Muscle of leg (tissue), 11 donors: ENCODE measurements around the gene TRRAP. TPM values are rescaled to one million over a fixed set of nuclear protein-coding genes. Genes with fewer than 3 reads are reported as not detected.

Experiments
- DNase-seq: peaks from one replicate; pipeline ENCODE4 v3.0.0; 2013
- H3K27ac ChIP-seq: one replicate; pipeline ENCODE4 v1.5.1; 2013; ENCODE audit warnings: mild to moderate bottlenecking, low read length, control low read depth
- H3K27me3 ChIP-seq: one replicate; pipeline ENCODE4 v1.6.1; 2013; ENCODE audit warnings: low read length; ENCODE audit not compliant: control insufficient read depth, insufficient read depth
- H3K36me3 ChIP-seq: one replicate; pipeline ENCODE4 v1.6.1; 2013; ENCODE audit warnings: low read length; ENCODE audit not compliant: control insufficient read depth, insufficient read depth
- H3K4me1 ChIP-seq: one replicate; pipeline ENCODE4 v1.6.1; 2013; ENCODE audit warnings: low read length; ENCODE audit not compliant: control insufficient read depth, insufficient read depth
- H3K4me3 ChIP-seq: one replicate; pipeline ENCODE4 v1.5.1; 2013; ENCODE audit warnings: low read length, control low read depth
- H3K9me3 ChIP-seq: replicated peaks from 2 replicates; pipeline ENCODE4 v1.6.1; 2013; ENCODE audit warnings: low read depth, low read length; ENCODE audit not compliant: control insufficient read depth
- WGBS: methylation state at CpG from one replicate; pipeline ENCODE4 v1.1.5; 2013; ENCODE audit warnings: missing lambda C conversion rate; ENCODE audit not compliant: insufficient coverage; 5-methylcytosine and 5-hydroxymethylcytosine counted together
- polyA plus RNA-seq, 8 donors: library from polyadenylated mRNA; unstranded; fragments of 120-200 nt; gene quantifications; one replicate each; pipeline versions ENCODE4 v1.2.1 to v1.2.3, GENCODE V29; 2013; ENCODE audit warnings: inconsistent platforms in 1 of 8, low replicate concordance in 1 of 8; ENCODE audit not compliant: insufficient read length in 8 of 8, insufficient read depth in 1 of 8
- total RNA-seq: library from RNA; stranded (reverse); fragments of 120-200 nt; gene quantifications from one replicate; pipeline ENCODE4 v1.2.4, GENCODE V29; 2013

TRRAP gene
- total and polyA plus RNA-seq, 9 donors = 13.6 to 30.3 (median 24.3) TPM

GRCh38 chr7:98934267-98934666, 55.9 kb downstream of the TRRAP start:
- Histone ChIP-seq H3K27me3 (no peaks in the 10 kb centered on the region), H3K4me1 (no peaks in the 10 kb centered on the region), H3K4me3 (no peak overlapping the region), H3K9me3 (no peaks in the 10 kb centered on the region), H3K36me3 (peaks cover 63% of the 10 kb centered on the region), H3K27ac (no peak overlapping the region)
- no peak for DNase-seq
- WGBS = 40% methylated on average over 2 of the region's 3 CpGs

GRCh38 chr7:98935811-98936210, 57.5 kb downstream of the TRRAP start:
- H3K4me1 ChIP-seq = peaks cover 3% of the 10 kb centered on the region
- no CpG with 5 or more reads among the region's 2 CpGs for WGBS
- H3K27ac ChIP-seq = no peak overlapping the region
- no peaks in the 10 kb centered on the region for H3K9me3 ChIP-seq
- H3K36me3 ChIP-seq = peaks cover 62% of the 10 kb centered on the region
- no peak for DNase-seq
- no peak overlapping the region for H3K4me3 ChIP-seq
- no peaks in the 10 kb centered on the region for H3K27me3 ChIP-seq

- Histone ChIP-seq H3K4me1 (peaks cover 3% of the 10 kb centered on the region), H3K36me3 (peaks cover 70% of the 10 kb centered on the region), H3K4me3 (no peak overlapping the region), H3K27me3 (no peaks in the 10 kb centered on the region), H3K27ac (no peak overlapping the region), H3K9me3 (no peaks in the 10 kb centered on the region)
- WGBS = 84% methylated on average over 3 of the region's 6 CpGs
- DNase-seq = no peak
Measured at GRCh38 chr7:98943336-98943735, 65.0 kb downstream of the TRRAP start.

- Histone ChIP-seq H3K4me1 (peaks cover 3% of the 10 kb centered on the region), H3K36me3 (peaks cover 80% of the 10 kb centered on the region), H3K27ac (no peak overlapping the region), H3K9me3 (no peaks in the 10 kb centered on the region), H3K4me3 (no peak overlapping the region), H3K27me3 (no peaks in the 10 kb centered on the region)
- 94% methylated on average over 4 of the region's 4 CpGs for WGBS
- no peak for DNase-seq
Measured at GRCh38 chr7:98944386-98944785, 66.1 kb downstream of the TRRAP start.

GRCh38 chr7:98945852-98946251, 67.5 kb downstream of the TRRAP start:
- H3K4me3 ChIP-seq = no peak overlapping the region
- no peaks in the 10 kb centered on the region for H3K9me3 ChIP-seq
- DNase-seq = no peak
- H3K36me3 ChIP-seq = peaks cover 86% of the 10 kb centered on the region
- no peaks in the 10 kb centered on the region for H3K4me1 ChIP-seq
- H3K27me3 ChIP-seq = no peaks in the 10 kb centered on the region
- H3K27ac ChIP-seq = no peak overlapping the region
- WGBS = 76% methylated on average over 5 of the region's 7 CpGs

- H3K36me3 ChIP-seq = peaks cover 86% of the 10 kb centered on the region
- no peaks in the 10 kb centered on the region for H3K9me3 ChIP-seq
- no peak for DNase-seq
- no peaks in the 10 kb centered on the region for H3K4me1 ChIP-seq
- H3K4me3 ChIP-seq = no peak overlapping the region
- 90% methylated on average over 5 of the region's 8 CpGs for WGBS
- no peaks in the 10 kb centered on the region for H3K27me3 ChIP-seq
- H3K27ac ChIP-seq = no peak overlapping the region
Measured at GRCh38 chr7:98946389-98946788, 68.1 kb downstream of the TRRAP start.

GRCh38 chr7:98949336-98950044, 71.2 kb downstream of the TRRAP start:
- DNase-seq = no peak
- Histone ChIP-seq H3K27me3 (no peaks in the 10 kb centered on the region), H3K27ac (no peak overlapping the region), H3K4me1 (no peaks in the 10 kb centered on the region), H3K36me3 (peaks cover 91% of the 10 kb centered on the region), H3K4me3 (no peak overlapping the region), H3K9me3 (no peaks in the 10 kb centered on the region)
- 97% methylated on average over 10 of the region's 21 CpGs for WGBS

GRCh38 chr7:98955992-98956391, 77.7 kb downstream of the TRRAP start:
- Histone ChIP-seq H3K27ac (no peak overlapping the region), H3K4me1 (no peaks in the 10 kb centered on the region), H3K36me3 (peaks cover 84% of the 10 kb centered on the region), H3K27me3 (no peaks in the 10 kb centered on the region), H3K4me3 (no peak overlapping the region), H3K9me3 (no peaks in the 10 kb centered on the region)
- WGBS = 93% methylated on average over 13 of the region's 19 CpGs
- DNase-seq = no peak

GRCh38 chr7:98956469-98956868, 78.1 kb downstream of the TRRAP start:
- DNase-seq = peak; percentile 9
- Histone ChIP-seq H3K36me3 (peaks cover 84% of the 10 kb centered on the region), H3K27me3 (no peaks in the 10 kb centered on the region), H3K4me3 (no peak overlapping the region), H3K27ac (no peak overlapping the region), H3K9me3 (no peaks in the 10 kb centered on the region), H3K4me1 (no peaks in the 10 kb centered on the region)
- 54% methylated on average over 9 of the region's 9 CpGs for WGBS

- Histone ChIP-seq H3K9me3 (no peaks in the 10 kb centered on the region), H3K36me3 (peaks cover 83% of the 10 kb centered on the region), H3K4me3 (no peak overlapping the region), H3K27me3 (no peaks in the 10 kb centered on the region), H3K27ac (no peak overlapping the region), H3K4me1 (no peaks in the 10 kb centered on the region)
- WGBS = 64% methylated on average over 7 of the region's 9 CpGs
- DNase-seq = no peak
Measured at GRCh38 chr7:98956937-98957336, 78.6 kb downstream of the TRRAP start.

- DNase-seq = no peak
- Histone ChIP-seq H3K27me3 (no peaks in the 10 kb centered on the region), H3K36me3 (peaks cover 84% of the 10 kb centered on the region), H3K9me3 (no peaks in the 10 kb centered on the region), H3K27ac (no peak overlapping the region), H3K4me3 (no peak overlapping the region), H3K4me1 (no peaks in the 10 kb centered on the region)
- 94% methylated on average over 9 of the region's 11 CpGs for WGBS
Measured at GRCh38 chr7:98957766-98958165, 79.4 kb downstream of the TRRAP start.
